ES-I3 (cell line): ENCODE results near the gene CLDND2.

Experiments used
- H3K36me3 ChIP-seq: 2 replicates; pipeline ENCODE4 v1.6.1; 2013; ENCODE audit warnings: mild to moderate bottlenecking, low read length, control low read depth, moderate library complexity; ENCODE audit not compliant: insufficient read depth
- H3K4me1 ChIP-seq: 2 replicates; pipeline ENCODE4 v1.6.1; 2013; ENCODE audit warnings: mild to moderate bottlenecking, control low read depth, low read length; ENCODE audit not compliant: insufficient read depth
- H3K9ac ChIP-seq: 2 replicates; pipeline ENCODE4 v1.6.1; 2013; ENCODE audit warnings: low read depth, mild to moderate bottlenecking, low read length, moderate library complexity
- H3K9me3 ChIP-seq: 2 replicates; pipeline ENCODE4 v1.6.1; 2013; ENCODE audit warnings: mild to moderate bottlenecking, low read length, moderate library complexity; ENCODE audit not compliant: control insufficient read depth, insufficient read depth

Gene CLDND2

GRCh38 chr19:51321799-51322198, 47.0 kb downstream of the CLDND2 start:
- no peaks in the 10 kb centered on the region for H3K9me3 ChIP-seq
- H3K36me3 ChIP-seq: no peaks in the 10 kb centered on the region
- no peaks in the 10 kb centered on the region; the same call in 1 of the 2 replicates for H3K4me1 ChIP-seq
- no peak overlapping the region for H3K9ac ChIP-seq

- Histone ChIP-seq H3K9ac (no peak overlapping the region), H3K4me1 (no peaks in the 10 kb centered on the region), H3K9me3 (no peaks in the 10 kb centered on the region), H3K36me3 (no peaks in the 10 kb centered on the region)
Measured at GRCh38 chr19:51320280-51320657, 48.5 kb downstream of the CLDND2 start.

- Histone ChIP-seq H3K9me3 (peaks cover 1% of the 10 kb centered on the region; the same call in 1 of the 2 replicates), H3K4me1 (no peaks in the 10 kb centered on the region), H3K9ac (no peak overlapping the region), H3K36me3 (no peaks in the 10 kb centered on the region)
Measured at GRCh38 chr19:51319649-51320279, 49.0 kb downstream of the CLDND2 start.

- no peaks in the 10 kb centered on the region for H3K4me1 ChIP-seq
- peaks cover 5% of the 10 kb centered on the region for H3K9me3 ChIP-seq
- H3K36me3 ChIP-seq: no peaks in the 10 kb centered on the region
- H3K9ac ChIP-seq: no peak overlapping the region
Measured at GRCh38 chr19:51318687-51319648, 49.8 kb downstream of the CLDND2 start.

GRCh38 chr19:51317968-51318367, 50.8 kb downstream of the CLDND2 start:
- no peaks in the 10 kb centered on the region for H3K36me3 ChIP-seq
- H3K9ac ChIP-seq: no peak overlapping the region
- H3K4me1 ChIP-seq: no peaks in the 10 kb centered on the region
- H3K9me3 ChIP-seq: peaks cover 5% of the 10 kb centered on the region

GRCh38 chr19:51317376-51317775, 51.4 kb downstream of the CLDND2 start:
- Histone ChIP-seq H3K9ac (no peak overlapping the region), H3K36me3 (no peaks in the 10 kb centered on the region), H3K9me3 (peaks cover 5% of the 10 kb centered on the region), H3K4me1 (no peaks in the 10 kb centered on the region)
